ENCODE data around the gene FTCD. TPM values are rescaled to one million over a fixed set of nuclear protein-coding genes. Genes with fewer than 3 reads are reported as not detected.
"Not testable (repeated sequence)": the region's sequence is repeated elsewhere in the genome, so short reads cannot be mapped to it uniquely, and the experiment has no call there.

Gene FTCD, protein sequence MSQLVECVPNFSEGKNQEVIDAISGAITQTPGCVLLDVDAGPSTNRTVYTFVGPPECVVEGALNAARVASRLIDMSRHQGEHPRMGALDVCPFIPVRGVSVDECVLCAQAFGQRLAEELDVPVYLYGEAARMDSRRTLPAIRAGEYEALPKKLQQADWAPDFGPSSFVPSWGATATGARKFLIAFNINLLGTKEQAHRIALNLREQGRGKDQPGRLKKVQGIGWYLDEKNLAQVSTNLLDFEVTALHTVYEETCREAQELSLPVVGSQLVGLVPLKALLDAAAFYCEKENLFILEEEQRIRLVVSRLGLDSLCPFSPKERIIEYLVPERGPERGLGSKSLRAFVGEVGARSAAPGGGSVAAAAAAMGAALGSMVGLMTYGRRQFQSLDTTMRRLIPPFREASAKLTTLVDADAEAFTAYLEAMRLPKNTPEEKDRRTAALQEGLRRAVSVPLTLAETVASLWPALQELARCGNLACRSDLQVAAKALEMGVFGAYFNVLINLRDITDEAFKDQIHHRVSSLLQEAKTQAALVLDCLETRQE
- not detected in 2 replicates for total RNA-seq

GRCh38 chr21:46155514-46156377 lies at the start of gene FTCD:
FTCD (minus strand) TSS chr21:46155579; CDS start chr21:46155523, 56 bp downstream.
- DNase-seq (ENCODE audit: low read depth) = no peak
- peak within 1 kb of the TSS; percentile 28 for H3K4me3 ChIP-seq (ENCODE audit: low read depth, low read length)
- no peak for TF ChIP-seq CTCF (conservative IDR thresholded peaks at IDR 0.05; ENCODE audit: low read depth, low read length)

DNA sequence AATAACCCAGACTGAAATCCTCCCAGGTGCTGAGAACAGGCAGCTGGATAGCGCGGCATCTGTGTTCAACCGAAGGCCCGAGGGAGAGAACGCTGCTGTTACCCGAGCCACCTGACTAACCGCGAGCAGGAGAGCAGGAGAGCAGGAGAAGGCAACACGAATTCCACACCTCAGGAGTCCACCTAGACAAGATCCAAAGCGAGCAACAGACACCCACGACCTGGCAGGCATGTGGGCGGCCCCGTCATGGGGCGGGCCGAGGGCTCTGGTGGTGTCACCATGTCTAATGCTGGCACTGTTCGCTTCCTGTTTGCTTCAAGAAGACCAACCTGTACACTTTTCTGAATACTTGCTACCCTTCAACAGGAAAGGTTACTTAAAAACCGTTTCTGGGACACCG lies 49.8 kb upstream of the FTCD start:
- TF ChIP-seq CTCF (conservative IDR thresholded peaks at IDR 0.05; ENCODE audit: low read depth, low read length) = no peak
- no peak overlapping the region for H3K4me3 ChIP-seq (ENCODE audit: low read depth, low read length)
- DNase-seq (ENCODE audit: low read depth) = no peak

DNA sequence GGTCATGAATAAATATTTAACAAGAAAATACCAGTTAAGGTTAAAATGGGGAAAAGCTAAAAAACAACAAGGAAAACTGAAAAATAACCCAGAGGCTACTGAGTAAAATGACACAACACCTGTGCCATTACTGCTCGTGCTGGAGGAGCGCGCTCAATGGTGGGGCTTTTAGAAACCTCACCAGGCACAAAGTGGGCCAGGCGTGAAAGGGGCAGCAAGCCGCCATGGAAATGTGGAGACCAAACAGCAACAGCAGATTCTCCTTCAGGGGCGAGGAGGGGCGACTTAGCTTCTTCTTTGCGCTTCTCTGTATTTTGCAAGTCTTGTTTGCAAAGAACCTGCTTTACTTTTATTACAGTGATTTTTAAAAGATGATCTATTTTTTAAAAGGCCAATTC lies 47.8 kb upstream of the FTCD start:
- DNase-seq (ENCODE audit: low read depth) = no peak
- H3K4me3 ChIP-seq (ENCODE audit: low read depth, low read length) = no peak overlapping the region
- no peak for TF ChIP-seq CTCF (conservative IDR thresholded peaks at IDR 0.05; ENCODE audit: low read depth, low read length)

GRCh38 chr21:46202592-46203202 lies 47.3 kb upstream of the FTCD start:
- no peak for TF ChIP-seq CTCF (conservative IDR thresholded peaks at IDR 0.05; ENCODE audit: low read depth, low read length)
- no peak for DNase-seq (ENCODE audit: low read depth)
- no peak overlapping the region for H3K4me3 ChIP-seq (ENCODE audit: low read depth, low read length)

DNA sequence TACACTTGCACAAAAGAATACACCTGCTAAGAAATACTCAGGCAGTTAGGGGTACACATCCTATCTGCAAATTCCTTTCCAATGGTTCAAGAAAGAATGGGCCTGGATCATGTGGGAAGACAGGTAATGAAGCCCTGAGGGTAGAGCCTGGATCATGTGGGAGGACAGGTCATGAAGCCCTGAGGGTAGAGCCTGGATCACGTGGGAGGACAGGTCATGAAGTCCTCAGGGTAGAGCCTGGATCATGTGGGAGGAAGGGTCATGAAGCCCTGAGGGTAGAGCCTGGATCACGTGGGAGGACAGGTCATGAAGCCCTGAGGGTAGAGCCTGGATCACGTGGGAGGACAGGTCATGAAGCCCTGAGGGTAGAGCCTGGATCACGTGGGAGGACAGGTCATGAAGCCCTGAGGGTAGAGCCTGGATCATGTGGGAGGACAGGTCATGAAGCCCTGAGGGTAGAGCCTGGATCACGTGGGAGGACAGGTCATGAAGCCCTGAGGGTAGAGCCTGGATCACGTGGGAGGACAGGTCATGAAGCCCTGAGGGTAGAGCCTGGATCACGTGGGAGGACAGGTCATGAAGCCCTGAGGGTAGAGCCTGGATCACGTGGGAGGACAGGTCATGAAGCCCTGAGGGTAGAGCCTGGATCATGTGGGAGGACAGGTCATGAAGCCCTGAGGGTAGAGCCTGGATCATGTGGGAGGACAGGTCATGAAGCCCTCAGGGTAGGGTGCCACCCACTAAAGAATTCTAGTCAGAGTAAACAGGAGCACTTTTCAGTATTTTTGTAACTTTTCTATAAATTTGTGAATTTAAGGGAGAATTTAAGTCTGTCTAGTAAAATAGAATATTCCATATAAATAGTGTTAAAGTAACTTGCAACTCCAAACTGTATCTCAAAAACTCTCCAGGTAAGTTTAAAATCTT lies 45.8 kb upstream of the FTCD start:
- not testable (repeated sequence) for DNase-seq (ENCODE audit: low read depth); H3K4me3 ChIP-seq (ENCODE audit: low read depth, low read length)

DNA sequence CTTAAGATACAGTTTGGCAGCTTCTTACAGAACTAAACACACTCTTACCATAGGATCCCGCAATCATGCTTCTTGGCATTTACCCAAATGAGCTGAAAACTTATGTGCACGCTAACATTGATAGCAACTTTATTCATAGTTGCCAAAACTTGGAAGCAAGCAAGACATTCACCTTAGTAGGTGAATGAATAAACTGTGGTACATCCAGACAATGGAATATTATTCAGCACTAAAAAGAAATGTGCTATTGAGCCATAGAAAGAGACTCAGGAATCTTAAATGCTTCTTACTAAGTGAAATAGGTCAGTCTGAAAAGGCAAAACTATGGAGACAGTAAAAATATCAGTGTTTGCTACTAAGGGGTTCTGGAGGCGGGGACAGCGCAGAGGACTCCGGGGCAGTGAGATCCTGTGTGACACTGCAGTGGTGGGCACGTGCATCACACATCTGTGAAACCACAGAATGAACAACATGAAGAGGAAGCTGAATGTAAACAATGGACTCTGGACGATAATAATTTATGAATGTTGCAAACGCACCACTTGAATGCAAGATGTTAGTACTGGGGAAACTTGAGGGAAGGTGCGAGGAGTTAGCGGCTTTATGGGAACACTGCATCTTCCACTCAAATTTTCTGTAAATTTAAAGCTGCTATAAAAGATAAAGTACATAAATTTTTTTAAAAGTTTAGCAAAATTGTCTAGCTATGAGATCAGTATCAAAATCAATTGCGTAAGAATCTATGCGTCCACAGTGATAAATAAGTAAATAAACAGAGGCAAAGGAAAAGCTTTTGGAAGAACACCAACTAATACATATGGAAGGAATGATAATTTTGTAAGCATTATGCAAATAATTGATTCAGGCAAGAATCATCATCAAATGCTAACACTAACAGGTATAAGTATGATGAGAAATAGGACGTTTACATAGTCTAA lies 44.3 kb upstream of the FTCD start:
- no peak for TF ChIP-seq CTCF (conservative IDR thresholded peaks at IDR 0.05; ENCODE audit: low read depth, low read length)

More for the DNA sequence above, 44.3 kb upstream of the FTCD start:
- DNase-seq (ENCODE audit: low read depth) = no peak
- no peak overlapping the region for H3K4me3 ChIP-seq (ENCODE audit: low read depth, low read length)
